Measurements from ENCODE around the gene ROMO1.
A peak's percentile ranks its signal among the peaks of the same experiment; 100 is the strongest.
"Not testable (repeated sequence)": the region's sequence is repeated elsewhere in the genome, so short reads cannot be mapped to it uniquely, and the experiment has no call there.

ROMO1 gene

GRCh38 chr20:35731469-35731788 lies 32.2 kb downstream of the ROMO1 start:
- DNase-seq (ENCODE audit: low read depth) = no peak

DNA sequence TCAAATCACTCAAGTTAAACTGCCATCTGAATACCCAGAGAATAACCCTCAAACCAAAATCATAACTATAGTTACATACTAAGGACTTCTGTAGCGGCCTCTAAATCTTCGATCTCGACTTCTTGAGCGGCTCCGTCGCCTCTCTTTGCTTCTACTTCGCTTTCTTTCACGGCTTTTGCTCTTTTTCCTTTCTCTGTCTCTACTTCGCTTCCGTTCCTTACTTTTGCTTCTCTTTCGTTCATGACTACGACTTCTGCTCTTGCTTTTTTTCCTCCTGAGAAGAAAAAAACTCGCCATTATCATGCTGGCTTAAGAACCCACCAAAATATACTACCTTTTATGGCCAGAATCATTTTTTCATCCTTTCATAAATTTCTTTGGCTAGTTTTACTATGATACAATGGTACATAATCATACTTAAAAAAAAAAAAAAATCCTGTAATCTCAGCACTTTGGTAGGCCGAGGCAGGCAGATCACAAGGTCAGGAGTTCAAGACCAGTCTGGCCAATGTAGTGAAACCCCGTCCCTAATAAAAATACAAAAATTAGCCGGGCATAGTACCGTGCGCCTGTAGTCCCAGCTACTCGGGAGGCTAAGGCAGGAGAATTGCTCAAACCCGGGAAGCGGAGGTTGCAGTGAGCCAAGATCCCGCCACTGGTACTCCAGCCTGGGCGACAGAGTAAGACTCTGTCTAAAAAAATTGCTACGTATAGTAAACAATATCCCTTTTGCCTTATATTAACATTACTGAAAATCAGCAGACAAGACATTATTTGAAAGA lies 32.8 kb downstream of the ROMO1 start:
- no peak for DNase-seq (ENCODE audit: low read depth)

GRCh38 chr20:35732644-35732982 lies 33.4 kb downstream of the ROMO1 start:
- DNase-seq (ENCODE audit: low read depth) = no peak

GRCh38 chr20:35734374-35734773 lies 35.2 kb downstream of the ROMO1 start:
- DNase-seq (ENCODE audit: low read depth) = no peak

DNA sequence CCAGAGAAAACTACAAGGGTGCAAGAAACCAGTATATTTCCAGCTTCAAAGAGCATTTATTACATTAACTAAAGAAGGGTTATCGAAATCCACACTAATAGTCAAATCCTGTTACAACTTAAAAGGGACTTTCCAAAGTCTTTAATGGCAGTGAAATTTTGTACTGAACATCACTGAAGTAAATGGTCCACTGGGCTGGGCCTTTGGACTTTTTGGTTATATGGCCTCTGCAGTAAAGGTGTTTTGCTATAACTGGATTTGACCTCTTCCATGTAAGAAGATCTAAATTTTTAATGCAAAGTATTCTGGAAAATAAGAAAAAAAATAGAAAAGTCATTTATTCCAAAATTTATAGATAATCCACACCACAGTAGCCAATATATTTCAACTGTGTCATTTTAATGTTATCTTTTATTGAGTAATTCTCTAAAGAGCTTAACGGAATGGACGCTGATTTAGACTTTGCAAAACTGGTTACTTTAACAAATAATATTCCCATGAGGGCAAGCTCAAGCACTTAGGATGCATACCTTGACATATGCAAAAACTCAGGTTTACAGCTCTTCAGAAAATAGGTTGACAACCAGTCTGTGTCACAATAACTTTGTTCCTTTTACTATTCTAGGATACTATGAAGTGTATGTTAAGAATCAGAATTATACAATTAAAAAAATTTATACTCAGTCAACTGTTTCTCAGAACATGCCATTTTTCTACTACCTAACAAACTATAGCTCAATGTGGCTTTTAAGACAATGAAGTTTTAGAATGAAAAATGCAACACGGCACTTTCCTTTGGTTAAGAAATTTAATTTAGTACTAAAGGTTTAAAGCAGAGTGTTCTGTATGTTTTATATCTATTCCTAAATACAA lies 35.8 kb downstream of the ROMO1 start:
- DNase-seq (ENCODE audit: low read depth) = no peak

- DNase-seq (ENCODE audit: low read depth) = no peak
Observed at GRCh38 chr20:35735826-35736470, 36.7 kb downstream of the ROMO1 start.

GRCh38 chr20:35737865-35738333 lies 38.7 kb downstream of the ROMO1 start:
- DNase-seq (ENCODE audit: low read depth) = no peak

GRCh38 chr20:35738410-35739179 lies 39.4 kb downstream of the ROMO1 start:
- DNase-seq (ENCODE audit: low read depth) = no peak

- no peak for DNase-seq (ENCODE audit: low read depth)
Observed at GRCh38 chr20:35739294-35740163, 40.3 kb downstream of the ROMO1 start.

- DNase-seq (ENCODE audit: low read depth) = peak; percentile 100
Observed at GRCh38 chr20:35741892-35742740, 42.9 kb downstream of the ROMO1 start, which contains the start of gene RBM39. TSS of gene RBM39 (minus strand) at chr20:35742260. CDS start at chr20:35740874, 1,386 bp downstream.

GRCh38 chr20:35742741-35743523 lies 43.7 kb downstream of the ROMO1 start:
- no peak for DNase-seq (ENCODE audit: low read depth)

- DNase-seq (ENCODE audit: low read depth) = no peak
Observed at GRCh38 chr20:35743693-35744491, 44.7 kb downstream of the ROMO1 start.

DNA sequence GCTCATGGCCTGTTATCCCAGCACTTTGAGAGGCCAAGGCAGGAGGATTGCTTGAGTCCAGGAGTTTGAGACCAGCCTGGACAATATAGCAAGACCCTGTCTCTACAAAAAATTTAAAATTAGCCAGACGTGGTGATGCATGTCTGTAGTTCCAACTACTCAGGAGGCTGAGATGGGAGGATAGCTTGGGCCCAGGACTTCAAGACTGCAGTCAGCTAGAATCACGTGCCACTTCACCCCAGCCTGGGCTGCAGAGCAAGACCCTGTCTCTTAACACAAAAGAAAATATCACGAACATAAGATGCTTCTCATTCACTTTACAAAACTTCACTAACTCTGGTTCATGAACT lies 45.3 kb downstream of the ROMO1 start:
- DNase-seq (ENCODE audit: low read depth) = not testable (repeated sequence)
